ENCODE results near the gene NFATC3. TPM values are rescaled to one million over a fixed set of nuclear protein-coding genes. Genes with fewer than 3 reads are reported as not detected.

Gene NFATC3
- total and polyA plus RNA-seq, 2 donors from 2014 or later: 15.0 to 37.7 TPM

DNA sequence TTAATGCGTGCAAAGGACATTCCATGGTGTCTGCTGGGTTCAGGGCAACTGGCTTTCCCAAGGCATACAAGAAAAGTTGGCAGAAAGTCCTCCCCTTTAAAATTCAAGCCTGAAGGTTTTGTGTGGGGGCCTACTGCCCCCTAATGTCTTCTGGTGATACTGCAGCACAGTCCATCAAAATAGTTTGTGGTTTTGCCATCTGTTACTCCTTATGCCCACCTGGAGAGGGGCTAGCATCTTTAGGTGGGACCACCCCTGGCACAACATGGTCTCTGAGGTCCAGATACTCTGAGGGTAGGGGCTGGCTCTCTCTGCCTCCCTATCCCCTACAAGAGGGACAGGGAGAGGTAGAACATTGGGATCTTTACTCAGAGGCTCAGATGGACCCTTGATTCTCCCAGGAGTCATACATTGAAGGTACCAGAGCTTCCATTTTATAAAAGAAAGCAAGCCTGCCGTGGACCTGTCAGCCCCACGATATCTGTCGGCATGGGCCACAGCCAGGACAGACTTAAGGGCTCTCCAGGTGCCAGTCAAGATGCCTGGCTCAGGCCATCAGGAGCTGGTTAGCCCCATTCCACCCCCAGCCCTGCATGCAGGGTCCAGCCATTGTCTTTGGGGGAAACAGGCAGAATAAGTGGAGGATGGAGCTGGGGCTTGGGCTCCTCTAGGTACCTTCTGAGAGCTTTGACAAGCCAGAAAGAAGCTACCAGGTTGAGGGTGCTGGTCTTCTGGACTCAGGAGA, 144.4 kb downstream of the NFATC3 start:
- H3K27ac ChIP-seq (ENCODE audit: low read depth in 2 of 2, low read length in 2 of 2): no peak overlapping the region

DNA sequence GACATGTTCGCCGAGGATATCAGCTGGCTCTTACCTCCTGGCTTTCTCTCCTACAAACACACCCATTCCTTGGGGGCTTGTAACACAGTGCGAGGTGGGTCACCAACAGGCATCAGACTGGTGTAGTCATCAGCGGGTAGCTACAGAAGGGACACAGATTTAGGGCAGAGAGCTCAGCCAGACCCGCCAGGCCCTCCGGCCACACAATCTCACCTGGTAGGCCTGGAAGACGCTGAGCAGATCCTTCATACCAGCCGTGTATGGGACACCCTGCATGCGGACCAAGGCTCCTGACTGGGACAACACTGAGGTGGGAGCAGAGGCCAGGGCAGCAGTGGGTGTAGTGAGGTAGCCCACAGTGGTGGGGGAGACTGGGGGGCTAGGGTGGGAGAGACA, 145.0 kb downstream of the NFATC3 start:
- Histone ChIP-seq H3K9me3 (ENCODE audit: control insufficient read depth in 2 of 3, insufficient read depth in 1 of 3, low read length in 3 of 3) (no peaks in the 10 kb centered on the region), H3K27me3 (ENCODE audit: control insufficient read depth, insufficient read depth, low read length) (no peaks in the 10 kb centered on the region), H3K9ac (ENCODE audit: low read length in 3 of 3) (no peak overlapping the region), H3K27ac (ENCODE audit: low read depth in 2 of 2, low read length in 2 of 2) (no peak overlapping the region), H3K4me1 (ENCODE audit: control insufficient read depth in 2 of 3, insufficient read depth in 2 of 3, low read depth in 1 of 3, low read length in 3 of 3) (peaks cover 6 to 23% (median 19%) of the 10 kb centered on the region in 3 donors), H3K36me3 (ENCODE audit: control insufficient read depth in 2 of 3, insufficient read depth in 3 of 3, low read length in 3 of 3) (peaks cover 3 to 31% (median 19%) of the 10 kb centered on the region in 3 donors), H3K4me3 (ENCODE audit: low read length in 3 of 3) (no peak overlapping the region)
- DNase-seq (peak in 1 of 5 donors; percentile 39), FAIRE-seq (no peak)
- intact Hi-C loops (cut with DNase I): no loop called here
- TF ChIP-seq, protein P1, sequence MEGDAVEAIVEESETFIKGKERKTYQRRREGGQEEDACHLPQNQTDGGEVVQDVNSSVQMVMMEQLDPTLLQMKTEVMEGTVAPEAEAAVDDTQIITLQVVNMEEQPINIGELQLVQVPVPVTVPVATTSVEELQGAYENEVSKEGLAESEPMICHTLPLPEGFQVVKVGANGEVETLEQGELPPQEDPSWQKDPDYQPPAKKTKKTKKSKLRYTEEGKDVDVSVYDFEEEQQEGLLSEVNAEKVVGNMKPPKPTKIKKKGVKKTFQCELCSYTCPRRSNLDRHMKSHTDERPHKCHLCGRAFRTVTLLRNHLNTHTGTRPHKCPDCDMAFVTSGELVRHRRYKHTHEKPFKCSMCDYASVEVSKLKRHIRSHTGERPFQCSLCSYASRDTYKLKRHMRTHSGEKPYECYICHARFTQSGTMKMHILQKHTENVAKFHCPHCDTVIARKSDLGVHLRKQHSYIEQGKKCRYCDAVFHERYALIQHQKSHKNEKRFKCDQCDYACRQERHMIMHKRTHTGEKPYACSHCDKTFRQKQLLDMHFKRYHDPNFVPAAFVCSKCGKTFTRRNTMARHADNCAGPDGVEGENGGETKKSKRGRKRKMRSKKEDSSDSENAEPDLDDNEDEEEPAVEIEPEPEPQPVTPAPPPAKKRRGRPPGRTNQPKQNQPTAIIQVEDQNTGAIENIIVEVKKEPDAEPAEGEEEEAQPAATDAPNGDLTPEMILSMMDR (IDR thresholded peaks at IDR 0.05; ENCODE audit: borderline replicate concordance, extremely low read depth, insufficient read depth): no peak

More for the DNA sequence above, 144.4 kb downstream of the NFATC3 start:
- H3K27me3 ChIP-seq (ENCODE audit: control insufficient read depth, insufficient read depth, low read length): no peaks in the 10 kb centered on the region
- H3K4me1 ChIP-seq (ENCODE audit: control insufficient read depth in 2 of 3, insufficient read depth in 2 of 3, low read depth in 1 of 3, low read length in 3 of 3): peaks cover 4 to 23% (median 19%) of the 10 kb centered on the region in 3 donors
- no peak overlapping the region for H3K9ac ChIP-seq (ENCODE audit: low read length in 3 of 3)
- H3K9me3 ChIP-seq (ENCODE audit: control insufficient read depth in 2 of 3, insufficient read depth in 1 of 3, low read length in 3 of 3): no peaks in the 10 kb centered on the region
- FAIRE-seq (no peak), DNase-seq (peak; percentile 51 to 83 (median 67))
- H3K4me3 ChIP-seq (ENCODE audit: low read length in 3 of 3): no peak overlapping the region
- TF ChIP-seq, protein P1 (IDR thresholded peaks at IDR 0.05; ENCODE audit: borderline replicate concordance, extremely low read depth, insufficient read depth): peak; percentile 73
- peaks cover 3 to 31% (median 19%) of the 10 kb centered on the region in 3 donors for H3K36me3 ChIP-seq (ENCODE audit: control insufficient read depth in 2 of 3, insufficient read depth in 3 of 3, low read length in 3 of 3)
- intact Hi-C loops (cut with DNase I): no loop called here

DNA sequence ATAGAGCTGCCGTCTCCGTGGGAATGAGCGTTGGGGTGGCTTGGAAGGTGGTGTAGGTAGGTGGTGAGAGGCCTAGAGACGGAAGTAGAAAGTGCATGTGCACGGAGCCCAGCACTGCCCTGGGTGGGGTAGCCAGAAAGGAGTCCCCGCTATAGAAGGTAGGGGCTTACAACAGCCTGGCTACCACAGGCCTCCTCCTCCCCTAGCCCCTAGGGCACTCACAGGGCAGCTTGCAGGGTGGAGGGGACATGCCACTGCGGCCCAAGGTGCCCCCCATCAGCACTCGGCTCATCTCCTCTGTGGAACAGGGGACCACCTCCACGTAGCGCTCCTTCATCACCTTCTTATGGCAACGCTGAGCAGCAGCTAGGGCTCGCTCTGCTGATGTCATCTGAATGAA, 145.8 kb downstream of the NFATC3 start:
- no peaks in the 10 kb centered on the region for H3K27me3 ChIP-seq (ENCODE audit: control insufficient read depth, insufficient read depth, low read length)
- DNase-seq (peak in 1 of 5 donors; percentile 69), FAIRE-seq (no peak)
- H3K4me3 ChIP-seq (ENCODE audit: low read length in 3 of 3): no peak overlapping the region
- peaks cover 6 to 23% (median 19%) of the 10 kb centered on the region in 3 donors for H3K4me1 ChIP-seq (ENCODE audit: control insufficient read depth in 2 of 3, insufficient read depth in 2 of 3, low read depth in 1 of 3, low read length in 3 of 3)
- peaks cover 3 to 31% (median 19%) of the 10 kb centered on the region in 3 donors for H3K36me3 ChIP-seq (ENCODE audit: control insufficient read depth in 2 of 3, insufficient read depth in 3 of 3, low read length in 3 of 3)
- no peak overlapping the region for H3K27ac ChIP-seq (ENCODE audit: low read depth in 2 of 2, low read length in 2 of 2)
- TF ChIP-seq, protein P1 (IDR thresholded peaks at IDR 0.05; ENCODE audit: borderline replicate concordance, extremely low read depth, insufficient read depth): no peak
- H3K9me3 ChIP-seq (ENCODE audit: control insufficient read depth in 2 of 3, insufficient read depth in 1 of 3, low read length in 3 of 3): no peaks in the 10 kb centered on the region
- H3K9ac ChIP-seq (ENCODE audit: low read length in 3 of 3): no peak overlapping the region
- intact Hi-C loops (cut with DNase I): no loop called here

Measured in kidney (tissue), 14 donors.